Eye (tissue), 1 donor: ENCODE measurements around the gene OR2F2.

ENCODE experiments used
- DNase-seq: peaks from one replicate; pipeline ENCODE4 v3.0.0-alpha.2; 2015

OR2F2 gene

GRCh38 chr7:143914938-143915652 lies 19.9 kb upstream of the OR2F2 start:
- no peak for DNase-seq

GRCh38 chr7:143924851-143925250 lies 10.2 kb upstream of the OR2F2 start:
- DNase-seq: no peak

- no peak for DNase-seq
Measured at GRCh38 chr7:143929224-143929920, 5.7 kb upstream of the OR2F2 start.

- DNase-seq: no peak
Measured at GRCh38 chr7:143931739-143932138, 3.3 kb upstream of the OR2F2 start.

GRCh38 chr7:143936087-143937009 lies 1.3 kb downstream of the OR2F2 start:
- no peak for DNase-seq

GRCh38 chr7:143938379-143939243 lies 3.6 kb downstream of the OR2F2 start:
- DNase-seq: no peak

GRCh38 chr7:143945423-143945822 lies 10.4 kb downstream of the OR2F2 start:
- no peak for DNase-seq

- no peak for DNase-seq
Measured at GRCh38 chr7:143947111-143947510, 12.1 kb downstream of the OR2F2 start.

- no peak for DNase-seq
Measured at GRCh38 chr7:143948733-143949132, 13.7 kb downstream of the OR2F2 start.

GRCh38 chr7:143953421-143953820 lies 18.4 kb downstream of the OR2F2 start:
- no peak for DNase-seq

GRCh38 chr7:143954135-143954534 lies 19.1 kb downstream of the OR2F2 start:
- no peak for DNase-seq

GRCh38 chr7:143954544-143954943 lies 19.5 kb downstream of the OR2F2 start, which contains the start of gene OR2F1:
OR2F1 (plus strand) TSS chr7:143954844; CDS start chr7:143959971, 5,127 bp downstream.
- DNase-seq: no peak

- DNase-seq: no peak
Measured at GRCh38 chr7:143958781-143959180, 23.7 kb downstream of the OR2F2 start.

GRCh38 chr7:143960813-143961610 lies 26.0 kb downstream of the OR2F2 start:
- no peak for DNase-seq

- DNase-seq: no peak
Measured at GRCh38 chr7:143965280-143965679, 30.2 kb downstream of the OR2F2 start.

- no peak for DNase-seq
Measured at GRCh38 chr7:143967398-143967797, 32.4 kb downstream of the OR2F2 start.

- DNase-seq: no peak
Measured at GRCh38 chr7:143973870-143974416, 38.9 kb downstream of the OR2F2 start.

- no peak for DNase-seq
Measured at GRCh38 chr7:143974459-143974858, 39.4 kb downstream of the OR2F2 start.

GRCh38 chr7:143975617-143976016 lies 40.6 kb downstream of the OR2F2 start:
- DNase-seq: no peak

GRCh38 chr7:143978585-143978984 lies 43.6 kb downstream of the OR2F2 start:
- DNase-seq: no peak

GRCh38 chr7:143979359-143979758 lies 44.3 kb downstream of the OR2F2 start:
- no peak for DNase-seq
